B cell (primary cell): ENCODE results near the gene QSOX2.

Experiments used
- CTCF ChIP-seq: fragments of 200-600 bp; IDR thresholded peaks from one replicate; pipeline ENCODE4 v1.8.0; 2022; ENCODE audit warnings: antibody characterized with exemption, mild to moderate bottlenecking
- EZH2 ChIP-seq: IDR thresholded peaks from 2 replicates; pipeline ENCODE4 v1.6.1; 2012; ENCODE audit warnings: borderline replicate concordance, low read depth, mild to moderate bottlenecking, moderate library complexity, low read length; ENCODE audit not compliant: insufficient read depth, poor library complexity, severe bottlenecking

- TF ChIP-seq CTCF: no peak
- TF ChIP-seq EZH2: no peak
Observed at GRCh38 chr9:136285501-136286358, 40.1 kb upstream of the QSOX2 start.
